ENCODE results near the gene RNU6-9.

The RNU6-9 gene

GRCh38 chr19:899336-900042 is 6.2 kb downstream of the RNU6-9 start:
- DNase-seq = no peak

DNA sequence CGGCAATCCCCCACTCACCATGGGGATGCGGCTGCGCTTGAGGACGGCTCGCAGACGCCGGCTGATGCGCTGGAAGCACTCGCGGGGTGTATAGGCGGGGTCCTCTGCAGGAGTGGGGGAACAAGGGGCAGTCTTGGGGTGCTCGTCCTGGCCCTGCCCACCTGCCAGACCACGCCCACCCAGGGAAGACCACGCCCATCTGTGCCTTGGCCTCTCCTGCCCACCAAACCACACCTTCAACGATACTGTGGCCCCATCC is 6.7 kb downstream of the RNU6-9 start:
- no peak for DNase-seq

DNA sequence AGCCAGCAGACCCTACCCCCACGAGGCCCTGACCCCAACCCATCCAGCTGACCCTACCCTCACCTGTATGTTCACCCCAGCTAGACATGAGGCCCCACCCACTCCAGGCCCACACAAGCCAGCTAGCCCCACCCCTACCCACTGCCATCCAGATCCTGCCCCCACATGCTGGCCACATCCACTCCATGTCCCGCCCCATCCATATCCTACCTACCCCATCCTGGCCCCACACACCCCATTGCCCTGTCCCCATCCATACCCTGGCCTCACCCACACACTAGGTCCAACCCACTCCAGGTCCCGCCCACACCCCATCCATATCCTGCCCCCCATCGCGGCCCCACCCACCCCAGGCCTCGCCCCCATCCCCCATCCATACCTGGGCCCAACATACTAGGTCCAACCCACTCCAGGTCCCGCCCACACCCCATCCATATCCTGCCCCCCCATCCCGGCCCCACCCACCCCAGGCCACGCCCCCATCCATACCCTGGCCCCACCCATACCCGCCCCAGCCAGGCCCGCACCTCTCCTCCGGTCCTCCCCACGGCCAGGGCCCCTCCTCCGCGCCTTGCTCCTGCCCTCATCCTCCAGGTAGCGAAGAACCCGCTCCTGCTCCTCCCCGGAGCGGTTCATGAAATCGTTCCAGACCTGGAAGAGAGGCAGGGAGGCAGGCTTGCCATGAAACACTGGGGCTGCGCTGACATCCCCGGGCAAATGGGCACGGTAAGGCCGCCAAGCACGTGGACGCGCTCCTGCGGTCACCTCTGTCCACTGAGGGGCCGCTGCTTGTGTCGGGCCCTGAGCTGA is 7.2 kb downstream of the RNU6-9 start:
- no peak for DNase-seq

- no peak for DNase-seq
Observed at GRCh38 chr19:901216-902092, 8.2 kb downstream of the RNU6-9 start.

GRCh38 chr19:902093-902370 is 8.7 kb downstream of the RNU6-9 start:
- DNase-seq = no peak

DNA sequence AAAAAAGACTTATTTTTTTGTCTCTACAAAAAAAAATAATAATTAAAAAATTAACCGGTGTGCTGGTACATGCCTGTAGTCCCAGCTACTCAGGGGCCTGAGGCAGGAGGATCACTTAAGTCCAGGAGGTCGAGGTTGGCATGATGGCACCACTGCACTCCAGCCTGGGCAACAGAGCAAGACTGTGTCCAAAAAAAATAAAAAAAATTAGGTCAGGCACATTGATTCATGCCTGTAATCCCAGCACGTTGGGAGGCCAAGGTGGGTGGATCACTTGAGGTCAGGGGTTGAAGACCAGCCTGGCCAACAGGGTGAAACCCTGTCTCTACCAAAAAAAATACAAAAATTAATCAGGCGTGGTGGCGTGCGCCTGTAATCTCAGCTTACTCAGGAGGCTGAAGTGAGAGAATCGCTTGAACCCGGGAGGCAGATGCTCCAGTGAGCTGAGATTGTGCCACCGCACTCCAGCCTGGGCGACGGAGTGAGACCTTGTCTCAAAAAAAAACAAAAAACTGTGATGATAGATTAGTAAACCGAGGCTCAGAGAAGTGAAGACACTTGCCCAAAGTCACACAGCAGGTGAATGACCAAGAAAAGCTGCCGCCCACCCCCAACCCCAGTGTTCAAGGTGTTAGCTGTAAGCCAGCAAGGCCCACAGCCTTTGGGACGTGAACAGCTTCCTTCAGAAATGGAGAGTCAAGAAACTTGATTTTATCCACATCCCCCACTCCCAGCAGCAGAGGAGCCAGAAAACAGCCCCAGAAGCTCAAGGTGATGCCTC is 9.4 kb downstream of the RNU6-9 start:
- DNase-seq = no peak

DNA sequence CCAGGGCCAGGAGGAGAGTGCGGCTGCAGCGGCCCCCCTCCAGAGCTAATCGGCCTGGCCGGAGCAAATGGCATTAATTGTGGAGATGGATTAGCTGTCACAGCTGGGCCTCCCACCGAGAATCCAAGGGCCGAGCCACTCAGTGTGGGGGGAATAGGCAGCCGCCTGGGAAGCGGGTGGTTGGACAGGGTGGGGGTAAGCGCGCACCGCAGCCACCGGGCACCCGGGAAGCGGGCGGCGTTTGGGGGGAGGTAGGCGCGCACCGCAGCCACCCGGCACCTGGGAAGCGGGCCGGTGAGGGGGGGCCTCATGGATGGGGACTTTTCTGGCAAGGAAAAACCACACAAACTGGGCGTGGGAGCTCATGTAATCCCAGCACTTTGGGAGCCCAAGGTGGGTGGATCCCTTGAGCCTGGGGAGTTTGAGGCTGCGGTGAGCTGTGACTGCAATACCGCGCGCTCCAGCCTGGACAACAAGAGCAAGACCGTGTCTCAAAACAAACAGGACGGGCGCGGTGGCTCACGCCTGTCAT is 10.0 kb downstream of the RNU6-9 start:
- DNase-seq = peak; percentile 21

DNA sequence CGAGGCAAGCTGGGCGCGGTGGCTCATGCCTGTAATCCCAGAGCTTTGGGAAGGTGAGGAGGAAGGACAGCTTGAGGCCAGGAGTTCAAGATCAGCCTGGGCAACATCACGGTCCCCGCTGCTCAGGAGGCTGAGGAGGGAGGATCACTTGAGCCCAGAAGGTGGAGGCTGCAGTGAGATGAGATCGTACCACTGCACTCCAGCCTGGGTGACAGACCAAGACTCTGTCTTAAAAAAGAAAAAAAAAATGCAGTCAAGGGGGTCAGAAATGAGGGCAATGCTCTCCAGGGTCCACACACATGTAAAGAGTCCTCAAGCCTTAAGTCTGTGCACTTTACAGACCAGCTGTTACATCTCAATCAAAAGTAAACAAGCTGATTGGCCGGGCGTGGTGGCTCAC is 11.3 kb downstream of the RNU6-9 start:
- DNase-seq = no peak

GRCh38 chr19:906480-906879 is 13.2 kb downstream of the RNU6-9 start:
- no peak for DNase-seq

DNA sequence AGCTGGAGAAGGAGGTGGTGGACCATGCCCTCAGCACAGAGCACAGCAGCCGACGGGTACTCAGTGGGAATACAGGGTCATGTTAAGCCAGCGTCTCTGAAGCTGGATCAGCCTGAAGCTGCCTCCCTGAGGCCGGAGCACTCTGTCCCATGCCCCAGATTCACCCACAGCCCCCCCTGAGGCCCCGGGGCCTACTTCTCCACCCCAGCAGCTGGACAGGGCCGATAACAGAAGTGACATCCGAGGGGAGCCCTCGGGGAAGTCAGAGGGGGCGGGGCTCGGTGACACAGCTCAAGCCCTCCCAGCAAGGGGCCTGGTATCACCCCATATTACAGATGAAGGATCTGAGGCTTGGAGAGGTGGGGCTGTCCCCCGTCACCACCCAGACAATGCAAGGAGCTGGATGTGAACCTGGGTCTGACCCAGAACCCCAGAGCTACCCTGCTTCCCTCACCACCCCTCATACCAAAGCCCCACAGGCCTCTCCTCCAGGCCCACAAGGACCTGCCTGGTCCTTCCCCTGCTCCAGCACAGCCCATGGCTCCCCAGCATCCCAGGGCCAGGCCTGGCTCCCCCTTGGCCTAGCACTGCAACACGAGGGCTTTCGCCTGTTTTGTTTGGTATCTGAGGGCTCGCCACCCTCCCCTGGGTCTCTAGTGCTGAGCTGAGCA is 14.0 kb downstream of the RNU6-9 start:
- no peak for DNase-seq

GRCh38 chr19:911197-912033 is 18.1 kb downstream of the RNU6-9 start:
- no peak for DNase-seq

DNA sequence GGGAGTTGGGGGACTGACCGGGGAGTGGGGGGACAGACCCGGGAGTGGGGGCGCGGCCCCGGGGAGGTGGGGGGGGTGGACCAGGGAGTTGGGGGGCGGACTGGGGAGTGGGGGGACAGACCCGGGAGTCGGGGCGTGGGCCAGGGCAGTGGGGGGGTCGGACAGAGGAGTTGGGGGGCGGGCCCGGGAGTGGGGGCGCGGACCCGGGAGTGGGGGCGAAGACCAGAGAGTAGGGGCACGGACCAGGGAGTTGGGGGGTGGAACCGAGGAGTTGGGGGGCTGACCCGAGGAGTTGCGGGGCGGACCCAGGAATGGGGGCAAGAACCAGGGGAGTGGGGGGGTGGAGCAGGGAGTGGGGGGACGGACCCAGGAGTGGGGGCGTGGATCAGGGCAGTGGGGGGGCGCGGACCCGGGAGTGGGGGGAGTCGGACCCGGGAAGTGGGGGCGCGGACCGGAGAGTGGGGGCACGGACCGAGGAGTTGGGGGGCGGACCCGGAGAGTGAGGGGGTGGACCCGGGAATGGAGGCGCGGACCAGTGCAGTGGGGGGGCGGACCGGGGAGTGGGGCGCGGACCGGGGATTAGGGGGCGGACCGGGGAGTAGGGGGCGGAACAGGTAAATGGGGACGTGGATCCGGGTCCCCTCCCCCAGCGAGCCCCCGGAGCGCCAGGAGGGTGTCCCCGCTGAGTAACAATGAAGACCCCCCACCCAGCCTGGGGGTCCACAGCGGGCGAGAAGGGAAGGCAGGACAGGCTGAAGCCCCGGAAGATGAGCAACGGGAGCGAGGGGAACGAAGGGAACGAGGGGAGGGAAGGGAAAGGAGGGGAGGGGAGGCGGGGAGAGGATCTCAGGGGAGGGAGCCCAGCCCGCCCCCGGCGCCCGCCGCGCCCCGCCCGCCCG is 19.1 kb downstream of the RNU6-9 start:
- no peak for DNase-seq

DNA sequence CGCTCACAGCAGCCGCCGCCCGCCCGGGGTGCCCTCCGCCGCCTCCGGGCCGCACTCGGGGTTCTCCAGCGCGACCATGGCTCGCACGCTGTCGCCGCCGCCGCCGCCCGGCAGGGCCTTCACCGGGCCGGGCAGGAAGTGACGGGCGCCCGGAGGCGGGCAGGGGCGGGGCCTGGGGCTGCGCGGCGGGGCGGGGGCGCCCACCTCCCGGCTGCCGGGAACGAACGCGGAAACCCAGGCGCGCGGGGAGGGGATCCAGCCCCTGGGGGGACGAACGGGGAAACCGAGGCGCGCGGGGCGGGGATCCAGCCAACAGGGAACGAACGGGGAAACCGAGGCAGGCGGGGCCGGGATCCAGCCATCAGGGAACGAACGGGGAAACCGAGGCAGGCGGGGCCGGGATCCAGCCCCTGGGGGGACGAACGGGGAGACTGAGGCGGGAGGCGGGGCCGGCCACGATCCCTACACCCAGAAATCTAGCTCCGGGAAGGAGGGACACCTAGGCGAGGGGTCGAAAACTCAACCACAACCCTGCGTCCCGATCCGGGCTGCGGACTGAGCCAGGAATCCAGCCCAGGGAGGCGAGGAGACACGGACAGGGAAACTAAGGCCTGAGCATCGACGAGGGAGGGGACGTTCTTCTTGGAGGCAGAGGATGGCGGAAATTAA is 19.9 kb downstream of the RNU6-9 start, which contains the start of gene R3HDM4:
TSS of gene R3HDM4 (minus strand) at position 140 of the 669 bp plus-strand sequence. CDS start at position 78, 62 bp downstream.
- peak; percentile 69 for DNase-seq

DNA sequence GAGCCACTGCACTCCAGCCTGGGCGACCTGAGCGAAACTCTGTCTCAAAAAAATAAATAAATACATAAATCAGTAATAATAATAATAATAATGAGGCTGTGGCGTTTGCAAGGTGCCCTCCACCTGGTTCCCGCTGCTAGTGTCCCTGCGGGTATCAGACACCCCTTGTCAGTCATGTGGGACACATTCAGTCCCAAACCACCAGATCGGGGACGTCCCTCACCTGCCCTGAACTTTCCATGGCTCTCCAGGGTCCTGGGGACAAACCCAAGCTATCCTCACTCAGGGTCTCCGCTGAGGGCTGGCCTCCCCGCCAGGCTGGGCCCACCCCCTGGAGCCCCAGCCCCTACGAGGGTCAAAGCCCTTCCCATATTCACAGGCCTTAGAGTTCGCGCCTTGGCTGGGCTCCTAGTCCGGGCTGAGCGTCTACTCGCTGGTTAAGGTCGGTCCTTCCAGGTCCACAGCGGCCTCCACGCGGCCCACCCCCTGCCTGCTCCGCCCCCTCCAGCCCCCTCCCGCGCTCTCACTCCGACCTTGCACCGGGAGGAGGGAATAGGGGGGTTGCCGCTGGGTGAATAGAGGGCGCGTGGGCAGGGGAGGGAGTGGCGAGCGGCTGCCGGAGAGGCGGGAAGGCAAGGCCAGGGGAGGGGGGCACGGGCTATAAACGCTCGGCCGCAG is 23.5 kb downstream of the RNU6-9 start:
- DNase-seq = no peak

DNA sequence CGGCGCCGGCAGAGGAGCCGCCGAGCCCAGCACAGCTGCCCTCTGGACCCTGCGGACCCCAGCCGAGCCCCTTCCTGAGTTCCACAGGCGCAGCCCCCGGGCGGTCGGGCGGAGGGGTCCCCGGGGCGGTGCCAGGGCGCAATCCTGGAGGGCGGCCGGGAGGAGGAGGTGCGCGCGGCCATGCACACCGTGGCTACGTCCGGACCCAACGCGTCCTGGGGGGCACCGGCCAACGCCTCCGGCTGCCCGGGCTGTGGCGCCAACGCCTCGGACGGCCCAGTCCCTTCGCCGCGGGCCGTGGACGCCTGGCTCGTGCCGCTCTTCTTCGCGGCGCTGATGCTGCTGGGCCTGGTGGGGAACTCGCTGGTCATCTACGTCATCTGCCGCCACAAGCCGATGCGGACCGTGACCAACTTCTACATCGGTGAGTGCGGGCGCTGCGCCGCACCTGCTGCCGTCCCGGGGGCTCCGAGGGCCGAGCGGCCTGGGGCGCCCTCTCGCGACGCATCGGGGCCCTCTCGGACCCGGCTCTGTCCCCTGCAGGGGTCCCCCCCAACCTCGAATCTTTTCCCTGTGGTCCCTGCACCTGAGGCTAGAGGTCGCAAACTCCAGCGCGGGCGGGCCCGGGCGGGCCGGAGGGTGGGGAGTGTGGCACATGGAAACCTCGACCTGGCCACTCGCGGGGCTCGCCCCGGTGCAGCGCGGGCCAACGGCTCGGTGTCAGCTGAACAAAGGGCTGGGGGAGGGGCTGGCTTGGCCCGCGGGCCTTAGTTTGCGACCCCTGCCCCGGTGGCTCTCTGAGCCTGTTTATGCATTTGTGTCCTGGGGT is 24.3 kb downstream of the RNU6-9 start, which contains the start of gene KISS1R:
TSS of gene KISS1R (plus strand) at position 11 of the 829 bp plus-strand sequence. CDS start at position 181, 170 bp downstream.
- no peak for DNase-seq

DNA sequence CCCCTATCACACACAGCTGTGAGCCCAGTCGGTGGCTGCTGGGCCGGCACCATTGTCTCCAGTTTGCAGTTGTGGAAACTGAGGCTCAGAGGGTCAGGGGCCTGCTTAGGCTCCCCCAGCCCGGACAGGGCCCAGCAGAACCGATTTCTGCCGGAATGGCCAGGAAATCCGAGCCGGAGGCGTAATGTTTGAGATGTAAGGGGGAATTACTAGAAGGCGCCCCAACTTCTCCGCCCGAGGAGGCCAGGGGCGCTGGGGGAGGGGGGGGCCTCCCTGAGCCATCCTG is 24.8 kb downstream of the RNU6-9 start:
- no peak for DNase-seq

DNA sequence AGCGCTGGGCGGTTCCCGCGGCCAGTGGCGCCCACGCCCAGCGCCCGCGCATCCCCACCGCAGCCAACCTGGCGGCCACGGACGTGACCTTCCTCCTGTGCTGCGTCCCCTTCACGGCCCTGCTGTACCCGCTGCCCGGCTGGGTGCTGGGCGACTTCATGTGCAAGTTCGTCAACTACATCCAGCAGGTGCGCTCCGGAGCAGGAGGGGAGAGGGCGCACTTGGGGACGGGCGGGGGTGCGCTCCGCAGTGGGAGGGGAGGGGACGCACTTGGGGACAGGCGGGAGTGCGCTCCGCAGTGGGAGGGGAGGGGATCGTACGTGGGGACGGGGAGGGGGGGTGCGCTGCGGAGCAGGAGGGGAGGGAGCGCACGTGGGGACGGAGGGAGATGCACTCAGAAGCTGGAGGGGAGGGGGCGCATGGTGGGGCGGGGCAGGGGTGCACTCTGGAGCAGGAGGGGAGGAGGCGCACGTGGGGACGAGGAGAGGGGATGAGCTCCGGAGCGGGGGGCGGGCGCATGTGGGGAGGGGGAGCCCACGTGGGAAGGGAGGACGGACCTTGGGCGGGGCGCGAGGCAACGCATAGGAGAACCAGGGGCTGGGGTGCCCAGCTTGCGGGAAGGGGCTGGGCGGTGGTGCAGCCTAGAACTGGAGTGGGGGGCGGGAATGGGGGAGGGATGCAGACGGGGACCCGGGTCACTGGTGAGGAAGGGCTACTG is 25.4 kb downstream of the RNU6-9 start:
- no peak for DNase-seq

Data from fibroblast of skin of back (primary cell).